Lung (tissue), 12 donors: Measurements from ENCODE around the gene ANKRD13A. TPM values are rescaled to one million over a fixed set of nuclear protein-coding genes. Genes with fewer than 3 reads are reported as not detected.
A peak's percentile ranks its signal among the peaks of the same experiment; 100 is the strongest.

ENCODE experiments used
- ATAC-seq: fragments of 200-7000 bp; cut with Tn5 transposase; one replicate; pipeline ENCODE4 v1.9.1; 2020; ENCODE audit warnings: moderate number of reproducible peaks; ENCODE audit not compliant: insufficient read depth, low FRiP score
- DNase-seq, 3 donors: peaks; one replicate each; pipeline ENCODE4 v3.0.0-alpha.2; 2013 to 2017
- H3K27ac ChIP-seq, 2 donors: one replicate each; pipeline ENCODE4 v1.5.1; 2013; ENCODE audit warnings: mild to moderate bottlenecking in 2 of 2, moderate library complexity in 2 of 2, control low read depth in 1 of 2, inconsistent platforms in 1 of 2, low read depth in 1 of 2, low read length in 1 of 2
- H3K27me3 ChIP-seq, 3 donors: one replicate each; pipeline ENCODE4 v1.5.1; 2013; ENCODE audit warnings: low read length in 2 of 3; ENCODE audit not compliant: control insufficient read depth in 3 of 3, insufficient read depth in 3 of 3
- H3K36me3 ChIP-seq, 4 donors: one replicate each; pipeline ENCODE4 v1.5.1; 2013; ENCODE audit warnings: low read length in 4 of 4, mild to moderate bottlenecking in 1 of 4, moderate library complexity in 1 of 4; ENCODE audit not compliant: control insufficient read depth in 4 of 4, insufficient read depth in 4 of 4
- H3K4me1 ChIP-seq, 5 donors: one replicate each; pipeline ENCODE4 v1.5.1; 2013; ENCODE audit warnings: low read length in 5 of 5, mild to moderate bottlenecking in 2 of 5, moderate library complexity in 1 of 5; ENCODE audit not compliant: control insufficient read depth in 5 of 5, insufficient read depth in 5 of 5
- H3K4me3 ChIP-seq: one replicate; pipeline ENCODE4 v1.5.1; 2013; ENCODE audit warnings: mild to moderate bottlenecking, control low read depth, moderate library complexity
- H3K9ac ChIP-seq, 2 donors: one replicate each; pipeline ENCODE4 v1.5.1; 2013; ENCODE audit warnings: low read length in 2 of 2, control low read depth in 1 of 2; ENCODE audit not compliant: insufficient read depth in 1 of 2
- H3K9me3 ChIP-seq, 4 donors: one replicate each; pipeline ENCODE4 v1.5.1; 2013; ENCODE audit warnings: low read length in 3 of 4, mild to moderate bottlenecking in 1 of 4, moderate library complexity in 1 of 4; ENCODE audit not compliant: control insufficient read depth in 4 of 4, insufficient read depth in 3 of 4
- WGBS, 2 donors: extraction: QIAGEN DNeasy Blood & Tissue Kit; methylation state at CpG; one replicate each; pipeline ENCODE4 v1.1.7; 2013; 5-methylcytosine and 5-hydroxymethylcytosine counted together
- polyA plus RNA-seq, 2 donors: library from polyadenylated mRNA; stranded (reverse); fragments of 200-250 nt; gene quantifications; one replicate each; pipeline ENCODE4 v1.2.1, GENCODE V29; 2013
- total RNA-seq, 2 donors: library from RNA; depleted of rRNA in 1 of 2; stranded (reverse); fragments of >200 nt in 1 of 2; gene quantifications; one replicate each; pipeline ENCODE4 v1.2.1, GENCODE V29; 2014 to 2021
- TF ChIP-seq, protein P1 (sequence below): IDR thresholded peaks from 2 replicates; pipeline ENCODE4 v1.5.1; 2012; ENCODE audit warnings: mild to moderate bottlenecking; ENCODE audit errors: control extremely low read depth, extremely low read depth
- donor health status: control.
- donor health status: control.
- donor health status: Bipolar disorder and iron deficiency.
- donor health status: healthy.
- donor health status: DM: yes; HTN: yes; CAD: no.

ANKRD13A gene
- total and polyA plus RNA-seq, 4 donors, result 21.6 to 83.0 (median 53.8) TPM

DNA sequence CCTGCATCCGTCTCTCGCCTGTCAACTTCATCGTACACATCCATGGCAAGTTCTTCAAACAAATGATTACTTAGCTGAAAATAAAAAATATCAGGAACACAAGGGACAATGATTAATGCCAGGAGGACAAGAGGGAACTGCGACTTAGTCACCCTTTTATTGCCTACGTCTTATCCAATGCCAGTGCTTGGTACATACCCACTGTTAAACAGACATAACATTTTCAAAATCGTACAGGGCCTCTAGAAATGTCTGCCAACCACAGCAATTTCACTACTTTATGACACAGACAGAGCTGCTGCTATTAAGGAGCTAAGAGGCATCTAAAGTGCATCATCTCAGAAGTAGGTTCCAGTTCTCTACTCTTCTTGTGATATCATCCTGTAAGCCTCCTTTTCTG, 37.6 kb upstream of the ANKRD13A start:
- TF ChIP-seq, protein P1, sequence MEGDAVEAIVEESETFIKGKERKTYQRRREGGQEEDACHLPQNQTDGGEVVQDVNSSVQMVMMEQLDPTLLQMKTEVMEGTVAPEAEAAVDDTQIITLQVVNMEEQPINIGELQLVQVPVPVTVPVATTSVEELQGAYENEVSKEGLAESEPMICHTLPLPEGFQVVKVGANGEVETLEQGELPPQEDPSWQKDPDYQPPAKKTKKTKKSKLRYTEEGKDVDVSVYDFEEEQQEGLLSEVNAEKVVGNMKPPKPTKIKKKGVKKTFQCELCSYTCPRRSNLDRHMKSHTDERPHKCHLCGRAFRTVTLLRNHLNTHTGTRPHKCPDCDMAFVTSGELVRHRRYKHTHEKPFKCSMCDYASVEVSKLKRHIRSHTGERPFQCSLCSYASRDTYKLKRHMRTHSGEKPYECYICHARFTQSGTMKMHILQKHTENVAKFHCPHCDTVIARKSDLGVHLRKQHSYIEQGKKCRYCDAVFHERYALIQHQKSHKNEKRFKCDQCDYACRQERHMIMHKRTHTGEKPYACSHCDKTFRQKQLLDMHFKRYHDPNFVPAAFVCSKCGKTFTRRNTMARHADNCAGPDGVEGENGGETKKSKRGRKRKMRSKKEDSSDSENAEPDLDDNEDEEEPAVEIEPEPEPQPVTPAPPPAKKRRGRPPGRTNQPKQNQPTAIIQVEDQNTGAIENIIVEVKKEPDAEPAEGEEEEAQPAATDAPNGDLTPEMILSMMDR, result no peak
- WGBS, 2 donors, result 69 to 83% methylated on average over 6 of the region's 6 CpGs

DNA sequence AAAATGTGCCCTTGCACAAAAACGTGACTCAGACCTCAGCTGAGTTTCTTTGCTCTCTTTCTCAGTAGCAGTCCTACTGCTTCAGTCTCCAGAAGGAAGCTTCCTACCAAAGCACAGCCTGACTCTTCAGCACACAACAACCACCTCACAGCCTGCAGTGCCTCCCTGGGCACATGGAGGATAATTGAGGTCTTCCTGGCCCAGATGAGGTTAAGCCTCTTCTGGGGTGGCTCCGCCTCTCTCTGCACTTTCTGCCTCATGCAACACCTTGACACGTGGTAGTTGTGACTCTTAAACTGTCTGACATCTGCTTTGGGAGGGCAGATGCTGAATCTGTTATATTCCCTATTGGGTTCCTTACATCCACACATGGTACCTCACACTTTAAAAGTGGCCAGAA, 36.8 kb upstream of the ANKRD13A start:
- no peaks in the 10 kb centered on the region for H3K27me3 ChIP-seq
- TF ChIP-seq, protein P1, result no peak
- H3K4me3 ChIP-seq, result no peak overlapping the region
- ATAC-seq, result no peak
- H3K9me3 ChIP-seq, result no peaks in the 10 kb centered on the region
- no peaks in the 10 kb centered on the region for H3K4me1 ChIP-seq
- 77 to 84% methylated on average over 3 of the region's 3 CpGs for WGBS, 2 donors
- no peak for DNase-seq
- peaks cover 9 to 40% (median 21%) of the 10 kb centered on the region in 4 donors for H3K36me3 ChIP-seq
- no peak overlapping the region for H3K9ac ChIP-seq
- H3K27ac ChIP-seq, result no peak overlapping the region

More for the DNA sequence above, 37.6 kb upstream of the ANKRD13A start:
- ATAC-seq (no peak), DNase-seq (no peak)
- Histone ChIP-seq H3K27ac (peak overlapping the region in 1 of 2 donors; percentile 72), H3K9me3 (no peaks in the 10 kb centered on the region), H3K27me3 (no peaks in the 10 kb centered on the region), H3K4me1 (no peaks in the 10 kb centered on the region), H3K4me3 (no peak overlapping the region), H3K9ac (no peak overlapping the region), H3K36me3 (peaks cover 9 to 45% (median 21%) of the 10 kb centered on the region in 4 donors)

DNA sequence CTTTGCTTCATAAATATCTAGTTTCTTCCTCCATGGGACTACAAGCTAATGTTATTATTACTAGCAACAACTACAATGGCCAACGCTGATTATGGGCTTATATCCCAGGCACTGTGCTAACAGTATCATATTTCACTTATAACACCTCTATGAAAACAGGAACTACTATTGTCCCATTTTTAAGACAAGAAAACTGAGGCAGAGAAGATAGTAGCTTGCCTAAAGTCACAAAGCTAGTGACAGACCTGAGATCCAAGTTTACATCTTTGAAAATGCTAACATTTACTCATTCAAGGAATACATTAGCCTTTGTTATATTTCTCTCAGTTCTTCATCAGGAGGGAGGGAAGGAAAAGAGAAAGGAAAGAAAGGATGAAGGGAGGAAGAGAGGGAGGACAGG, 35.9 kb upstream of the ANKRD13A start:
- H3K4me1 ChIP-seq, result peaks cover 0 to 2% (median 0%) of the 10 kb centered on the region in 5 donors
- H3K27me3 ChIP-seq, result no peaks in the 10 kb centered on the region
- H3K36me3 ChIP-seq, result peaks cover 16 to 42% (median 22%) of the 10 kb centered on the region in 4 donors
- H3K9ac ChIP-seq, result no peak overlapping the region
- no peak for ATAC-seq
- DNase-seq, result no peak
- no peaks in the 10 kb centered on the region for H3K9me3 ChIP-seq
- no peak overlapping the region for H3K4me3 ChIP-seq
- TF ChIP-seq, protein P1, result no peak
- WGBS, 2 donors, result 82 to 89% methylated on average over 1 of the region's 1 CpG
- H3K27ac ChIP-seq, result peak overlapping the region in 1 of 2 donors; percentile 41
